ENCODE measurements around the gene SMIM34.
"Not testable (repeated sequence)": the region's sequence is repeated elsewhere in the genome, so short reads cannot be mapped to it uniquely, and the experiment has no call there.

DNA sequence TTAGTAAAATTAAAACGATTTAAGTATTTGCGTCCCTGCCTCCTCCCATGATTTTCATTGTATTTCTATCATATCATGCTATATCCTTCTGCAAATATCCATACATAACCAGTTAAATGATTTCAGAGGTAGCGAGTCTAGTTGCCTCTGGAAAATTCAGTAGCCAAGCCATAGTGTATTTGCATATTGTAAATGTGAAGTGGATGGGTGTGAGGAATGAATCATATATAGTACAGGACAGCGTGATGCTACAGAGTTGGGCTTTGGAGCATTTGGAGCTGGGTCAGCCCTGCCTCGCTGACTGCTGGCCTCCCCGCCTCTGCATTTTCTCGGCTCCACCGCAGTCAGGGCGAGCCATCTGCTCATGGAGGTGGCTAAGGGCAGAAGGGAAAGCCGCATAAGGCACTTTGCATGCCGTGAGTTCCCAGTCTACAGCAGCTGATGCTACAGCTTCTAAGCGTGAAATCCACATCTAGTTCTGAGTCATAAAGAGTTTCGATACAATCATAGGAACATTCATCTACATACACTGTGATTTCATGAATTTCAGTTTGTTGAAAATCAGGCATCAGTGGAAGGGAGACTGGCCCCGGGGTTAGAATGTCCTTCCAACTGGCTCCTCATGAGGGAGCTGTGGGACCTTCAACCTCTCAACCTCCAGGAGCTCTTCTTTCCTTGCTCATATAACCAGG, 39.9 kb downstream of the SMIM34 start:
- TF ChIP-seq POLR2A (IDR thresholded peaks at IDR 0.05; ENCODE audit: low read depth, low read length); TAF1 (IDR thresholded peaks at IDR 0.05; ENCODE audit: low read depth, low read length); POLR2AphosphoS5 (IDR thresholded peaks at IDR 0.05; ENCODE audit: low read depth, low read length); SPI1 (IDR thresholded peaks at IDR 0.05; ENCODE audit: low read depth, low read length); POU2F2 (IDR thresholded peaks at IDR 0.05; ENCODE audit: low read depth, low read length); PAX5 (IDR thresholded peaks at IDR 0.05; ENCODE audit: insufficient read depth, low read length, severe bottlenecking): not testable (repeated sequence)
